Measurements from ENCODE around the gene DENND4A.

DNA sequence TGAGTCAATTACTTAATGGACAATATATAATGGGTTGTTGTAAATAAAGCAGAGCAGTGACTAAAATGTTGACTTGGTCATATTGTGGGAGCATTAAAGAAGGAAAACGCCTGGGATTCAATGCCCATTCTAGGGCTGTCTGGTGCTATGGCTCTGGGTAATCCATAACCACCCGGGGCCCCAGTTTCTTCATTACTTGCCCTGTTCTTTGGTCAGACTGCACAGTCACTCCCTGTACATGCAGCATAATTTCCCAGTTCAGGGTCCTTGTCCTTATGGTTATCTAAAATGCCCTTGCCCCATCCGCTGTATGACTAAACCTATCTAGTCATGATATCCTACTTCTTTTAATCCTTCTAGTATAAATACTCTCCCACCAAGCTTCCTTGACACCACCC lies 27.5 kb upstream of the DENND4A start:
- TF ChIP-seq, protein P1, sequence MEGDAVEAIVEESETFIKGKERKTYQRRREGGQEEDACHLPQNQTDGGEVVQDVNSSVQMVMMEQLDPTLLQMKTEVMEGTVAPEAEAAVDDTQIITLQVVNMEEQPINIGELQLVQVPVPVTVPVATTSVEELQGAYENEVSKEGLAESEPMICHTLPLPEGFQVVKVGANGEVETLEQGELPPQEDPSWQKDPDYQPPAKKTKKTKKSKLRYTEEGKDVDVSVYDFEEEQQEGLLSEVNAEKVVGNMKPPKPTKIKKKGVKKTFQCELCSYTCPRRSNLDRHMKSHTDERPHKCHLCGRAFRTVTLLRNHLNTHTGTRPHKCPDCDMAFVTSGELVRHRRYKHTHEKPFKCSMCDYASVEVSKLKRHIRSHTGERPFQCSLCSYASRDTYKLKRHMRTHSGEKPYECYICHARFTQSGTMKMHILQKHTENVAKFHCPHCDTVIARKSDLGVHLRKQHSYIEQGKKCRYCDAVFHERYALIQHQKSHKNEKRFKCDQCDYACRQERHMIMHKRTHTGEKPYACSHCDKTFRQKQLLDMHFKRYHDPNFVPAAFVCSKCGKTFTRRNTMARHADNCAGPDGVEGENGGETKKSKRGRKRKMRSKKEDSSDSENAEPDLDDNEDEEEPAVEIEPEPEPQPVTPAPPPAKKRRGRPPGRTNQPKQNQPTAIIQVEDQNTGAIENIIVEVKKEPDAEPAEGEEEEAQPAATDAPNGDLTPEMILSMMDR (IDR thresholded peaks at IDR 0.05) = no peak
- TF ChIP-seq EP300 (IDR thresholded peaks at IDR 0.05) = no peak
